ENCODE measurements around the gene MPST. TPM values are rescaled to one million over a fixed set of nuclear protein-coding genes. Genes with fewer than 3 reads are reported as not detected.

MPST gene
- polyA plus RNA-seq, 1 donor (not counting 4 experiments of a cell fraction or from before 2014, with no cell fraction given) = 23.5 TPM

- no peak overlapping the region for H3K27ac ChIP-seq (ENCODE audit: control insufficient read depth, insufficient read depth, low read length)
Measured at GRCh38 chr22:37077802-37078448, 58.4 kb downstream of the MPST start.

DNA sequence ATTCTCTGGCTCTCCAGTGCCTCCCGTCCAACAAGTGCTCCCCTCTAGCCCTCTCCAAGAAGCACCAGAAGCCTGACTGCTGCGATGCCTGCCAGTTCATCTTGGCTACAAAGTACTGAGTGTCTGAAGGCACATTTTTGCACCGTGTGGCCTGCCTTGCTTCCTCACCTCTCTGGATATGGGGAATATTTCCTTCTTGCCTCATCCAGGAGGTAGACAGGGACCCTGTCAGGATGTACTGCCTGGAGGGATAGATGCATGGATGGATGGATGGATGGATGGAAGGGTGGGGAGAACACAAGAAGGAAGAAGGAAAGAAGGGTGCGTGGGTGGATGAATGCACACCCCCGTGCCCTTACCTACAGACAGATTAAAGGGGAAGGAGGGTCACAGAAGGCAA, 59.6 kb downstream of the MPST start:
- no peak for FAIRE-seq
- Histone ChIP-seq H3K9ac (ENCODE audit: control insufficient read depth, extremely low read depth, insufficient read depth, low read length) (no peak overlapping the region), H3K9me3 (ENCODE audit: control insufficient read depth, low read depth, low read length) (no peaks in the 10 kb centered on the region), H3K27ac (ENCODE audit: control insufficient read depth, insufficient read depth, low read length) (no peak overlapping the region), H2AFZ (ENCODE audit: control insufficient read depth, low read length) (no peak overlapping the region), H3K4me2 (ENCODE audit: control insufficient read depth, extremely low read depth, insufficient read depth, low read depth, low read length) (no peak overlapping the region), H3K27me3 (ENCODE audit: control insufficient read depth, extremely low read depth, insufficient read depth, low read length) (peaks cover 3% of the 10 kb centered on the region), H3K36me3 (ENCODE audit: control insufficient read depth in 2 of 2, extremely low read depth in 1 of 2, insufficient read depth in 2 of 2, low read length in 2 of 2) (no peaks in the 10 kb centered on the region), H4K20me1 (ENCODE audit: control insufficient read depth, extremely low read depth, insufficient read depth, low read length) (no peaks in the 10 kb centered on the region), H3K4me3 (ENCODE audit: control insufficient read depth in 2 of 3, extremely low read depth in 1 of 3, insufficient read depth in 2 of 3, low read depth in 1 of 3, low read length in 3 of 3) (no peak overlapping the region), H3K9me1 (ENCODE audit: control insufficient read depth, extremely low read depth, insufficient read depth, low read length) (no peaks in the 10 kb centered on the region), H3K4me1 (ENCODE audit: control insufficient read depth, extremely low read depth, insufficient read depth, low read length) (no peaks in the 10 kb centered on the region), H3K79me2 (ENCODE audit: control insufficient read depth, insufficient read depth, low read length) (no peaks in the 10 kb centered on the region)
- dilution Hi-C loops (cut with MboI; ENCODE audit: extremely low pct_ligation_motif_present, low sequenced_read_pairs) = no loop called here
- TF ChIP-seq, protein P1, sequence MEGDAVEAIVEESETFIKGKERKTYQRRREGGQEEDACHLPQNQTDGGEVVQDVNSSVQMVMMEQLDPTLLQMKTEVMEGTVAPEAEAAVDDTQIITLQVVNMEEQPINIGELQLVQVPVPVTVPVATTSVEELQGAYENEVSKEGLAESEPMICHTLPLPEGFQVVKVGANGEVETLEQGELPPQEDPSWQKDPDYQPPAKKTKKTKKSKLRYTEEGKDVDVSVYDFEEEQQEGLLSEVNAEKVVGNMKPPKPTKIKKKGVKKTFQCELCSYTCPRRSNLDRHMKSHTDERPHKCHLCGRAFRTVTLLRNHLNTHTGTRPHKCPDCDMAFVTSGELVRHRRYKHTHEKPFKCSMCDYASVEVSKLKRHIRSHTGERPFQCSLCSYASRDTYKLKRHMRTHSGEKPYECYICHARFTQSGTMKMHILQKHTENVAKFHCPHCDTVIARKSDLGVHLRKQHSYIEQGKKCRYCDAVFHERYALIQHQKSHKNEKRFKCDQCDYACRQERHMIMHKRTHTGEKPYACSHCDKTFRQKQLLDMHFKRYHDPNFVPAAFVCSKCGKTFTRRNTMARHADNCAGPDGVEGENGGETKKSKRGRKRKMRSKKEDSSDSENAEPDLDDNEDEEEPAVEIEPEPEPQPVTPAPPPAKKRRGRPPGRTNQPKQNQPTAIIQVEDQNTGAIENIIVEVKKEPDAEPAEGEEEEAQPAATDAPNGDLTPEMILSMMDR (optimal IDR thresholded peaks at IDR 0.05 in 1 of 3, IDR thresholded peaks at IDR 0.05 in 1 of 3, conservative IDR thresholded peaks at IDR 0.05 in 1 of 3; ENCODE audit: extremely low read depth in 1 of 3, insufficient read depth in 2 of 3, low read length in 3 of 3) = no peak
- TF ChIP-seq EZH2 (IDR thresholded peaks at IDR 0.05; ENCODE audit: low read length) = no peak
- no peak for DNase-seq (ENCODE audit: low read depth, low spot score)

More at GRCh38 chr22:37077802-37078448, 58.4 kb downstream of the MPST start:
- H3K36me3 ChIP-seq (ENCODE audit: control insufficient read depth in 2 of 2, extremely low read depth in 1 of 2, insufficient read depth in 2 of 2, low read length in 2 of 2) = no peaks in the 10 kb centered on the region
- H3K27me3 ChIP-seq (ENCODE audit: control insufficient read depth, extremely low read depth, insufficient read depth, low read length) = peaks cover 3% of the 10 kb centered on the region
- H3K79me2 ChIP-seq (ENCODE audit: control insufficient read depth, insufficient read depth, low read length) = no peaks in the 10 kb centered on the region
- H3K9me3 ChIP-seq (ENCODE audit: control insufficient read depth, low read depth, low read length) = no peaks in the 10 kb centered on the region
- H3K4me2 ChIP-seq (ENCODE audit: control insufficient read depth, extremely low read depth, insufficient read depth, low read depth, low read length) = no peak overlapping the region
- H3K9ac ChIP-seq (ENCODE audit: control insufficient read depth, extremely low read depth, insufficient read depth, low read length) = no peak overlapping the region
- DNase-seq (ENCODE audit: low read depth, low spot score) (no peak), FAIRE-seq (no peak)
- H4K20me1 ChIP-seq (ENCODE audit: control insufficient read depth, extremely low read depth, insufficient read depth, low read length) = no peaks in the 10 kb centered on the region
- no peak for TF ChIP-seq EZH2 (IDR thresholded peaks at IDR 0.05; ENCODE audit: low read length)
- TF ChIP-seq, protein P1 (optimal IDR thresholded peaks at IDR 0.05 in 1 of 3, IDR thresholded peaks at IDR 0.05 in 1 of 3, conservative IDR thresholded peaks at IDR 0.05 in 1 of 3; ENCODE audit: extremely low read depth in 1 of 3, insufficient read depth in 2 of 3, low read length in 3 of 3) = peak; percentile 90 to 100 (median 93)
- H2AFZ ChIP-seq (ENCODE audit: control insufficient read depth, low read length) = no peak overlapping the region
- no peak overlapping the region for H3K4me3 ChIP-seq (ENCODE audit: control insufficient read depth in 2 of 3, extremely low read depth in 1 of 3, insufficient read depth in 2 of 3, low read depth in 1 of 3, low read length in 3 of 3)
- no peaks in the 10 kb centered on the region for H3K4me1 ChIP-seq (ENCODE audit: control insufficient read depth, extremely low read depth, insufficient read depth, low read length)
- H3K9me1 ChIP-seq (ENCODE audit: control insufficient read depth, extremely low read depth, insufficient read depth, low read length) = no peaks in the 10 kb centered on the region
- dilution Hi-C loops (cut with MboI; ENCODE audit: extremely low pct_ligation_motif_present, low sequenced_read_pairs) = no loop called here

Small RNA genes lying within 50 kb of the gene (small RNA-seq; reads per million reads assigned to genes)
- gene RF00019 (ENCODE audit: insufficient read length in 3 of 3, low read depth in 3 of 3, low replicate concordance in 1 of 3) = 0 reads per million in 3 experiments

Other genes starting within 250 kb of the MPST start
- gene IFT27, start 243.6 kb upstream of the MPST start, polyA plus RNA-seq = 11.5 to 19.2 TPM (median 18.5 TPM) in 3 replicates
- not detected in 3 replicates for gene PVALB, start 202.7 kb upstream of the MPST start, polyA plus RNA-seq
- 0.37 to 0.42 TPM in 2 of 3 replicates, not detected in the other for gene NCF4, start 158.7 kb upstream of the MPST start, polyA plus RNA-seq
- gene CSF2RB, start 106.1 kb upstream of the MPST start, polyA plus RNA-seq = 0.02 to 0.08 TPM (median 0.08 TPM) in 3 replicates
- gene TST, start 295 bp upstream of the MPST start, polyA plus RNA-seq = 18.8 to 38.9 TPM (median 19.9 TPM) in 3 replicates
- 16.3 to 22.6 TPM (median 18.6 TPM) in 3 replicates for gene KCTD17, start 32.0 kb downstream of the MPST start, polyA plus RNA-seq
- not detected in 3 replicates for gene TMPRSS6, start 90.0 kb downstream of the MPST start, polyA plus RNA-seq
- 0.08 to 0.24 TPM (median 0.12 TPM) in 3 replicates for gene IL2RB, start 130.2 kb downstream of the MPST start, polyA plus RNA-seq
- 17.1 to 28.2 TPM (median 25.4 TPM) in 3 replicates for gene C1QTNF6, start 168.5 kb downstream of the MPST start, polyA plus RNA-seq
- gene SSTR3, start 192.7 kb downstream of the MPST start, polyA plus RNA-seq = not detected in 3 replicates
- 71.9 to 128 TPM (median 78.6 TPM) in 3 replicates for gene RAC2, start 224.5 kb downstream of the MPST start, polyA plus RNA-seq

All from keratinocyte (primary cell).